Activated effector memory CD4-positive, alpha-beta T cell treated with Interleukin-2 at 50 U/mL for 16 hours (primary cell): ENCODE results near the gene MRPL43.
"Not testable (repeated sequence)": the region's sequence is repeated elsewhere in the genome, so short reads cannot be mapped to it uniquely, and the experiment has no call there.

ENCODE experiments used
- DNase-seq: peaks from one replicate; pipeline ENCODE4 v3.0.0-alpha.2; 2020

Gene MRPL43

GRCh38 chr10:100986952-100987684 lies at the start of gene MRPL43, which contains the start of gene TWNK:
TSS of gene MRPL43 (minus strand) at chr10:100987497. CDS start at chr10:100987443, 54 bp downstream.
TSS of gene TWNK (plus strand) at chr10:100987543. CDS start at chr10:100988211, 668 bp downstream.
- peak; percentile 81 for DNase-seq

- DNase-seq: no peak
Observed at GRCh38 chr10:101036726-101037125, 49.4 kb upstream of the MRPL43 start.

GRCh38 chr10:101035916-101036702 lies 48.8 kb upstream of the MRPL43 start:
- DNase-seq: no peak

- no peak for DNase-seq
Observed at GRCh38 chr10:101035314-101035713, 48.0 kb upstream of the MRPL43 start.

GRCh38 chr10:101034404-101034803 lies 47.1 kb upstream of the MRPL43 start:
- DNase-seq: not testable (repeated sequence)

GRCh38 chr10:101033276-101033675 lies 46.0 kb upstream of the MRPL43 start:
- no peak for DNase-seq

- peak; percentile 40 for DNase-seq
Observed at GRCh38 chr10:101032637-101033224, 45.4 kb upstream of the MRPL43 start.

- peak; percentile 70 for DNase-seq
Observed at GRCh38 chr10:101031796-101032636, 44.7 kb upstream of the MRPL43 start.

- peak; percentile 95 for DNase-seq
Observed at GRCh38 chr10:101031128-101031795, 44.0 kb upstream of the MRPL43 start, which contains the start of the genes PDZD7 and SFXN3. TSS of gene PDZD7 (minus strand) at chr10:101031129. CDS start at chr10:101030219, 910 bp downstream. TSS of gene SFXN3 (plus strand) at chr10:101031234. CDS start at chr10:101034695, 3,461 bp downstream.

GRCh38 chr10:101030496-101031127 lies 43.3 kb upstream of the MRPL43 start:
- no peak for DNase-seq

- no peak for DNase-seq
Observed at GRCh38 chr10:101029520-101030295, 42.4 kb upstream of the MRPL43 start.

GRCh38 chr10:101028446-101029337 lies 41.4 kb upstream of the MRPL43 start:
- DNase-seq: no peak

GRCh38 chr10:101027106-101027720 lies 39.9 kb upstream of the MRPL43 start:
- DNase-seq: no peak

- DNase-seq: no peak
Observed at GRCh38 chr10:101022967-101023705, 35.8 kb upstream of the MRPL43 start.

- DNase-seq: no peak
Observed at GRCh38 chr10:101021692-101022251, 34.5 kb upstream of the MRPL43 start.

- no peak for DNase-seq
Observed at GRCh38 chr10:101021239-101021638, 33.9 kb upstream of the MRPL43 start.

- DNase-seq: no peak
Observed at GRCh38 chr10:101020427-101021075, 33.3 kb upstream of the MRPL43 start.

- no peak for DNase-seq
Observed at GRCh38 chr10:101019440-101019703, 32.1 kb upstream of the MRPL43 start.
